Spinal cord (tissue), 10 donors: ENCODE results near the gene FIGLA. TPM values are rescaled to one million over a fixed set of nuclear protein-coding genes. Genes with fewer than 3 reads are reported as not detected.

Experiments used
- DNase-seq, 6 donors: peaks; one replicate each; pipeline versions ENCODE4 v3.0.0 to v3.0.0-alpha.2; 2013 to 2015; ENCODE audit warnings: low spot score in 6 of 6, low read depth in 4 of 6
- H3K27ac ChIP-seq: one replicate; pipeline ENCODE4 v1.5.1; 2013; ENCODE audit warnings: low read depth, low read length, control low read depth
- H3K27me3 ChIP-seq: one replicate; pipeline ENCODE4 v1.6.1; 2013; ENCODE audit warnings: low read length; ENCODE audit not compliant: control insufficient read depth, insufficient read depth
- H3K36me3 ChIP-seq: one replicate; pipeline ENCODE4 v1.6.1; 2013; ENCODE audit warnings: low read length; ENCODE audit not compliant: control insufficient read depth, insufficient read depth
- H3K4me1 ChIP-seq: one replicate; pipeline ENCODE4 v1.6.1; 2013; ENCODE audit warnings: low read length; ENCODE audit not compliant: control insufficient read depth, insufficient read depth
- H3K4me3 ChIP-seq: one replicate; pipeline ENCODE4 v1.5.1; 2013; ENCODE audit warnings: low read depth, low read length, control low read depth
- H3K9me3 ChIP-seq: one replicate; pipeline ENCODE4 v1.6.1; 2013; ENCODE audit warnings: low read length; ENCODE audit not compliant: control insufficient read depth, insufficient read depth
- WGBS: methylation state at CpG from one replicate; pipeline ENCODE4 v1.1.5; 2013; ENCODE audit warnings: missing lambda C conversion rate; ENCODE audit not compliant: insufficient coverage; 5-methylcytosine and 5-hydroxymethylcytosine counted together
- polyA plus RNA-seq, 2 donors: library from polyadenylated mRNA; unstranded; fragments of 120-200 nt; gene quantifications; one replicate each; pipeline ENCODE4 v1.2.1, GENCODE V29; 2013; ENCODE audit not compliant: insufficient read length in 2 of 2
- total RNA-seq, 2 donors: library from RNA; depleted of rRNA in 1 of 2; stranded (reverse); fragments of 120-200 nt in 1 of 2; fragments of >200 nt in 1 of 2; gene quantifications; one replicate each; pipeline versions ENCODE4 v1.2.3 to v1.2.4, GENCODE V29; 2013 to 2014
- donor health status: healthy.

FIGLA gene
- total and polyA plus RNA-seq, 4 donors = not detected

GRCh38 chr2:70829916-70830315 is 39.5 kb upstream of the FIGLA start:
- no CpG with 5 or more reads among the region's 1 CpG for WGBS
- no peaks in the 10 kb centered on the region for H3K36me3 ChIP-seq
- no peak overlapping the region for H3K4me3 ChIP-seq
- no peak overlapping the region for H3K27ac ChIP-seq
- no peaks in the 10 kb centered on the region for H3K9me3 ChIP-seq
- H3K4me1 ChIP-seq = no peaks in the 10 kb centered on the region
- no peak for DNase-seq
- no peaks in the 10 kb centered on the region for H3K27me3 ChIP-seq

GRCh38 chr2:70828914-70829824 is 38.7 kb upstream of the FIGLA start:
- Histone ChIP-seq H3K27ac (no peak overlapping the region), H3K4me1 (no peaks in the 10 kb centered on the region), H3K4me3 (no peak overlapping the region), H3K36me3 (no peaks in the 10 kb centered on the region), H3K9me3 (no peaks in the 10 kb centered on the region), H3K27me3 (no peaks in the 10 kb centered on the region)
- WGBS = 73% methylated on average over 5 of the region's 6 CpGs
- no peak for DNase-seq

GRCh38 chr2:70828115-70828514 is 37.7 kb upstream of the FIGLA start:
- no peaks in the 10 kb centered on the region for H3K9me3 ChIP-seq
- no peaks in the 10 kb centered on the region for H3K4me1 ChIP-seq
- H3K36me3 ChIP-seq = no peaks in the 10 kb centered on the region
- no peak overlapping the region for H3K4me3 ChIP-seq
- H3K27me3 ChIP-seq = no peaks in the 10 kb centered on the region
- no peak overlapping the region for H3K27ac ChIP-seq
- WGBS = 72% methylated on average over 5 of the region's 5 CpGs
- DNase-seq = no peak

- Histone ChIP-seq H3K27me3 (no peaks in the 10 kb centered on the region), H3K4me1 (no peaks in the 10 kb centered on the region), H3K4me3 (no peak overlapping the region), H3K36me3 (no peaks in the 10 kb centered on the region), H3K27ac (no peak overlapping the region), H3K9me3 (no peaks in the 10 kb centered on the region)
- WGBS = 100% methylated on average over 1 of the region's 5 CpGs
- no peak for DNase-seq
Observed at GRCh38 chr2:70827388-70827787, 36.9 kb upstream of the FIGLA start.

GRCh38 chr2:70826696-70827350 is 36.4 kb upstream of the FIGLA start:
- no peak for DNase-seq
- 59% methylated on average over 2 of the region's 4 CpGs for WGBS
- Histone ChIP-seq H3K4me1 (no peaks in the 10 kb centered on the region), H3K4me3 (no peak overlapping the region), H3K27me3 (no peaks in the 10 kb centered on the region), H3K27ac (no peak overlapping the region), H3K36me3 (no peaks in the 10 kb centered on the region), H3K9me3 (no peaks in the 10 kb centered on the region)

- Histone ChIP-seq H3K4me3 (no peak overlapping the region), H3K4me1 (no peaks in the 10 kb centered on the region), H3K27me3 (no peaks in the 10 kb centered on the region), H3K9me3 (no peaks in the 10 kb centered on the region), H3K27ac (no peak overlapping the region), H3K36me3 (no peaks in the 10 kb centered on the region)
- no peak for DNase-seq
- WGBS = 92% methylated on average over 5 of the region's 5 CpGs
Observed at GRCh38 chr2:70823249-70823648, 32.8 kb upstream of the FIGLA start.

GRCh38 chr2:70822843-70823242 is 32.4 kb upstream of the FIGLA start:
- Histone ChIP-seq H3K9me3 (no peaks in the 10 kb centered on the region), H3K4me1 (no peaks in the 10 kb centered on the region), H3K4me3 (no peak overlapping the region), H3K36me3 (no peaks in the 10 kb centered on the region), H3K27ac (no peak overlapping the region), H3K27me3 (no peaks in the 10 kb centered on the region)
- 89% methylated on average over 8 of the region's 8 CpGs for WGBS
- no peak for DNase-seq

GRCh38 chr2:70820499-70820898 is 30.1 kb upstream of the FIGLA start, which contains the start of gene CLEC4F:
TSS of gene CLEC4F (minus strand) at chr2:70820599. CDS start at chr2:70820523, 76 bp downstream.
- no peaks in the 10 kb centered on the region for H3K27me3 ChIP-seq
- H3K9me3 ChIP-seq = no peaks in the 10 kb centered on the region
- no peaks in the 10 kb centered on the region for H3K36me3 ChIP-seq
- no peak for DNase-seq
- no peaks in the 10 kb centered on the region for H3K4me1 ChIP-seq
- H3K4me3 ChIP-seq = no peak within 1 kb of the TSS
- 80% methylated on average over 7 of the region's 7 CpGs for WGBS
- H3K27ac ChIP-seq = no peak within 1 kb of the TSS

- Histone ChIP-seq H3K27me3 (no peaks in the 10 kb centered on the region), H3K27ac (no peak overlapping the region), H3K4me3 (no peak overlapping the region), H3K36me3 (no peaks in the 10 kb centered on the region), H3K4me1 (no peaks in the 10 kb centered on the region), H3K9me3 (no peaks in the 10 kb centered on the region)
- 88% methylated on average over 3 of the region's 3 CpGs for WGBS
- no peak for DNase-seq
Observed at GRCh38 chr2:70817284-70817954, 27.0 kb upstream of the FIGLA start.
